ENCODE results near the gene MKRN1.

DNA sequence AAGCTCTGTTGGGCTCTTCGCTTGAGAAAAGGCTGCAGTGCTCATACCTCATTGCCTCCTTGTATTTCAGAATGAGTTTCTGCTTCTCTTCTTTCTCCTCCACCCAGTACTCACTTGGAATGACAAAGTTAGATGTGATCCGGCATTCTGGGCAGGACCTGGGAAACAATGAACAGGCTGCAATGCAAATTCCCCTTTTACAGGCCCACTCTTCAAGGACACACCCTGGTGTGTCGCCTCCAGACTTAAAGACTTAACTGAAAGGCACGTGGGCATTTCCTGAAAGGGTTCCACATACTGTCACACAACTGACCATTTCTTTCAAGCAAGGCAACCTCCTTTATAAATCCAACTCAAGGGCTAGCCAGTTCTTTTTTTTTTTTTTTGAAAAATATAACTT, 23.6 kb downstream of the MKRN1 start:
- TF ChIP-seq, protein P1, sequence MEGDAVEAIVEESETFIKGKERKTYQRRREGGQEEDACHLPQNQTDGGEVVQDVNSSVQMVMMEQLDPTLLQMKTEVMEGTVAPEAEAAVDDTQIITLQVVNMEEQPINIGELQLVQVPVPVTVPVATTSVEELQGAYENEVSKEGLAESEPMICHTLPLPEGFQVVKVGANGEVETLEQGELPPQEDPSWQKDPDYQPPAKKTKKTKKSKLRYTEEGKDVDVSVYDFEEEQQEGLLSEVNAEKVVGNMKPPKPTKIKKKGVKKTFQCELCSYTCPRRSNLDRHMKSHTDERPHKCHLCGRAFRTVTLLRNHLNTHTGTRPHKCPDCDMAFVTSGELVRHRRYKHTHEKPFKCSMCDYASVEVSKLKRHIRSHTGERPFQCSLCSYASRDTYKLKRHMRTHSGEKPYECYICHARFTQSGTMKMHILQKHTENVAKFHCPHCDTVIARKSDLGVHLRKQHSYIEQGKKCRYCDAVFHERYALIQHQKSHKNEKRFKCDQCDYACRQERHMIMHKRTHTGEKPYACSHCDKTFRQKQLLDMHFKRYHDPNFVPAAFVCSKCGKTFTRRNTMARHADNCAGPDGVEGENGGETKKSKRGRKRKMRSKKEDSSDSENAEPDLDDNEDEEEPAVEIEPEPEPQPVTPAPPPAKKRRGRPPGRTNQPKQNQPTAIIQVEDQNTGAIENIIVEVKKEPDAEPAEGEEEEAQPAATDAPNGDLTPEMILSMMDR (conservative IDR thresholded peaks at IDR 0.05) = no peak
- no peak for TF ChIP-seq EZH2 (IDR thresholded peaks at IDR 0.05; ENCODE audit: low read depth)
